ENCODE measurements around the gene LATS1. TPM values are rescaled to one million over a fixed set of nuclear protein-coding genes. Genes with fewer than 3 reads are reported as not detected.
"Not testable (repeated sequence)": the region's sequence is repeated elsewhere in the genome, so short reads cannot be mapped to it uniquely, and the experiment has no call there.

LATS1 gene
- total RNA-seq (2014; rRNA removed; shearing (Covaris generic)) = 6.7 and 8.5 TPM in 2 replicates

DNA sequence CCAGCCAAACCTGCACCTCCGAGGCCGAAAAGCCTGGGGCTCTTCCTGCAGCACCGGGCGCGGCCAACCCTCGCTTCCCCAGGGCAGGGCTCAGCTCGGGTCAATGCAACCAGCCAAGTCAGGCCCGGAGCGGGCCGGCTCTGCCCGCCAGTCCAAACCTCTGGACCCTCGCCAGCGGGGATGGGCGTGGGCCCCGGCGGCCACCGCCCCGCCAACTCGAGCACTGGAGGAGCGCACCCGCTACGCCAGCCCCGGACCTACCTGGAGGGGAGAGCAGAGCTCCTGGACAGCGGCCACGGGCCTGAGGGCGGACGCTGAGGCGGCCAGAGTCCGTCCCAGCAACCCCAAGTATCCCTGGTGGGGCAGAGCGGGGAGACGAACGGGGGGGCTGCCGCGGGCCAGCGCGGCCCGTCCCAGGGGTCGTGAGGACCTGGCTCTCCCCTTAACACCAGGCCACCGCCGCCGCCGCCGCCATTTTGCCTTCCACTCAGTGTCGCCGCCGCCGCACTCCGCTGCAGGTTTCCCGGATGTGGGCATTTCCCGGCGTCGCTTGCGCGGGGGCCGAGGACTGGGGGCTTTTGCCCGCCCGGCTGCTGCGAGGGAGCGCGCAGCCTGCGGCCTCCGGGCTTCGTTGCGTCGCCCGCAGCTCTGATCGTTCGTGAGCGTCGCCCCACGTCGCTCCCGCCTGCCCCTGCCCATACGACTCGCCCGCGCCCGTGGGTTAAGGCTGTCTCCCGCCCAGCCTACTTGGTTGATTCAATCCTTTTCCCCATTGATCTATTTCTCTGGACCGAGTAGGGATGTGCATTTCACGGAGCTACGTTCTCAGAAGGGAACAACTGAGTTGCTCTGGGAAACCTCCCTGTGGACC is at the start of gene LATS1:
Gene LATS1 (minus strand): TSS at position 514 of the 871 bp plus-strand sequence. CDS start 15,975 bp downstream, outside the sequence.
- peak; percentile 45 for DNase-seq (ENCODE audit: low spot score)

DNA sequence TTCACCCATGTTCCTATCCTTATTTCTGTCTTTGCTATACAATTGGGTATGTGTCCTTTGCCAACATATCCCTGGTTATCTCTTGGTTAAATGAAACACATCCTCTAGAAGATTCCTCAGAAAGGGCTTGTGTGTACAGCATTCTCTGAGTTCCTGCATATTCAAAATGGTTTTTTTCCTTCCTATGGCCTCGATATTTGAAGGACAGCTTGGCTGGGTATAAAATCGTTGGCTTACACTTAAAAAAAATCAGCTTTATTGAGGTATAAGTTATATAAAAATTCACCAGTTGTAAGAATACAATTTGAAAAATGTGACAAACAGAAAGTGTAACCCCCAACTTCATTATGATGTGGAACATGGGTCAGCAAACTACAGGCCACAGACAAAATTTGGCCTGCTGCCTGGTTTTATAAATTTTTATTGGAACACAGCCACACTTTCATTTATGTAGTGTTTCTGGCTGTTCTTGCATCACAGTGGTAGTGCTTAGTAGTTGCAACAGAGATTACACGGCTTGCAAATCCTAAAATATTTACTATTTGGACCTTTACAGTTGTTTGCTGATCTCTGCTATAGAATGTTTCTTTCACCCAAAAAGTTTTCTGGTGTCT is 48.4 kb upstream of the LATS1 start:
- DNase-seq (ENCODE audit: low spot score) = peak; percentile 4

DNA sequence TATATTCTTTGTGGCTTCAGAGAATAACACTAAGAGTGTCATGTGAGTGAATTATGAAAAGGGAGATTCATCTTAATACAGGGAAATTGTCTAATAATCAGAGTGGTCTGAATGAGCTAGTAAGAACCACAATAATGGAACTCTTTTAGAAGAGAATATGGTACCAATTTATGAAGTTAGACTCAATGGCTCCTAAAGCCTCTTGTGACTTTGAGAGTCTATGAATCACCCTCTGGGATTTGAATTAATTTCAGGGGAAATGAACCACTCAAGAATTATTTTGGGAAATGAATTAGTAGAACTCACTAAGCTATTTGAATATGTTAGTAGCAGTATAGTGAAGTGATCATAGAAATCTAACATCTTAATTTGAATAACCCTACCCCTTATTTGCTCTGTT is 46.0 kb upstream of the LATS1 start:
- no peak for DNase-seq (ENCODE audit: low spot score)

DNA sequence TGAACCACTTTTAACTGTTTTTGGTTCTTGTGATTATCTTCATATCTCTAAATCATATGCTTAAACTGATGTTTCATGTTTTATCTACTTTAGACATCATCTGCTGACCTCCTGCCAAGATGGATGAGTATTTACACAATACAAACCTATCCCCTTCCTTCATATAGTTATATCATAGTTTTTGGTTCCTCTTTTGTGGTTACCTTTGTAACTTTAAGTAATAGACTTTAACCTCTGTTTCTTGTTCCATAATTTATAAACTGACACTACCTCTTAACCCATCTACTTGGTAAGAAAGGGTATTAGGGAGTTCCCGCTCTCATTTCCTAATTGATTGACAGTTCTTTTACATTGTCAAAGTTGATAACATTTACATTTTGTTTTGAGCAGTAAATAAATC is 43.5 kb upstream of the LATS1 start:
- DNase-seq (ENCODE audit: low spot score) = no peak

DNA sequence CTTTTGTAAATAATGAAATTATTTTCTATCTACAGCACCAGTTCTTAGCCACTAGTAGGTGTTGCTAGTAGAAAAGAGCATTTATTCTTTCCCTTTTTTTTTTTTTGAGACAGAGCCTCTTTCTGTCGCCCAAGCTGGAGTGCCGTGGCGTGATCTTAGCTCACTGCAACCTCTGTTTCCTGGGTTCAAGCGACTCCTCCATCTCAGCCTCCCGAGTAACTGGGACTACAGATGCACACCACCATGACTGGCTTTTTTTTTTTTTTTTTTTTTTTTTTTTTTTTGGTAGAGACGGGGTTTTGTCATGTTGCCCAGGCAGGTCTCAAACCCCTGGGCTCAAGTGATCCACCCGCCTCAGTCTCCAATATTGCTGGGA is 38.3 kb upstream of the LATS1 start:
- no peak for DNase-seq (ENCODE audit: low spot score)

DNA sequence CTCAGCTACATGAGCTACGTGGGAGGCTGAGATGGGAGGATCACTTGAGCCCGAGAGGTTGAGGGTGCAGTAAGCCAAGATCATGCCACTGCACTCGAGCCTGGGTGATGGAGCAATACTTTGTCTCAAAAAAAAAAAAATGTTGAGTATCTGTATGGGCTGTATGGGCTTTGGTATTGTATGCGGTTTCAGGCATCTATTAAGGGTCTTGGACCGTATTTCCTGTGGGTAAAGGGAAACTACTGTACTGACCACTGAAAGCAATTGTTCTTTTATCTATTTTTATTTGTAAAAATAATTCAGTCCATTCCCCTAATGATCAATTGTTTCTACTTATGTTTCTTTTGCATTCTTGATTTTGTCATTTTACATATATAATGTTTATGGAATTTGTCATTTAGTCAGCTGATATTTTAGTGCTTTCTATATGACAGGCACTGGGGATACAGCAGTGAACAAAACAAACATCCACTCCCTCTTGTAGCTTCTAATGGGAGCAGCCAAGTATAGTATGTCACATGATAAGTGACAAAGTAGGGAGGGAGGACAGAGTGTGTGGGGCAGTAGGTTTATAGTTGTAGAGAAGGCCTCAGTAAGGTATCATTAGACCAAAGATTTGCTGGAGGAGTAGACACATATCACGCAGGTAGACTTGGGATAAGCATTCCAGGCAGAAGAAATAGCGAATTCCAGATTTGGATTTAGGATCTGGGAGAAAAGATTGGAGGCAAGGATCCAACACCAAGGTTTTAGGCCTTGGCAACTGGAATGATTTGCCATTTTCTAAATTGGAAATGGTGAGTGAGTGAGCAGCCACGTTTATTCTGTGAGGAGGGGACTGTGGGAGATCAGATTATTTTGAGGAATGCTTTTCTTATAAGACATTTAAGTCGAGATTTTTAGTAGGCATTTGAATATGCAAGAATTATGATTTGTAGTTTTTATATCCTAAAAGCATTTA is 37.7 kb upstream of the LATS1 start:
- DNase-seq (ENCODE audit: low spot score) = no peak

DNA sequence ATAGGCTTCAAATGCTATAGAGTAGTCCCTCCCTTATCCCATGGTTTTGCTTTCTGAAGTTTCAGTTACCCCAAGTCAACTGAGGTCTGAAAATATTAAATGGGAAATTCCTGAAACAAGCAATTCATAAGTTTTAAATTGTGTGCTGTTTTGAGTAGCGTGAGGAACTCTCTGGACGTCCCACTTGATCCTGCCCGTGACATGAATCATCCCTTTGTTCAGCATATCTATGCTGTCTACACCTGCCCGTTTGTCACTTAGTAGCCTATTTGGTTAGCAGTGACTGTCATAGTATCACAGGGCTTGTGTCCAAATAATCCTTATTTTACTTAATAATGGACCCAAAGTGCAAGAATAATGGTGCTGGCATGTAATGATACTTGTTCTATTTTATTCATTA is 36.6 kb upstream of the LATS1 start:
- DNase-seq (ENCODE audit: low spot score) = no peak

DNA sequence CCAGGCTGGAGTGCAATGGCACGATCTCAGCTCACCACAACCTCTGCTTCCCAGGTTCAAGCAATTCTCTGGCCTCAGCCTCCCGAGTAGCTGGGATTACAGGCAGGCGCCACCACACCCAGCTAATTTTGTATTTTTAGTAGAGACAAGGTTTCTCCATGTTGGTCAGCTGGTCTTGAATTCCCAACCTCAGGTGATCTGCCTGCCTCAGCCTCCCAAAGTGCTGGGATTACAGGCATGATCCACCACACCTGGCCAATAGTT is 35.4 kb upstream of the LATS1 start:
- DNase-seq (ENCODE audit: low spot score) = not testable (repeated sequence)

DNA sequence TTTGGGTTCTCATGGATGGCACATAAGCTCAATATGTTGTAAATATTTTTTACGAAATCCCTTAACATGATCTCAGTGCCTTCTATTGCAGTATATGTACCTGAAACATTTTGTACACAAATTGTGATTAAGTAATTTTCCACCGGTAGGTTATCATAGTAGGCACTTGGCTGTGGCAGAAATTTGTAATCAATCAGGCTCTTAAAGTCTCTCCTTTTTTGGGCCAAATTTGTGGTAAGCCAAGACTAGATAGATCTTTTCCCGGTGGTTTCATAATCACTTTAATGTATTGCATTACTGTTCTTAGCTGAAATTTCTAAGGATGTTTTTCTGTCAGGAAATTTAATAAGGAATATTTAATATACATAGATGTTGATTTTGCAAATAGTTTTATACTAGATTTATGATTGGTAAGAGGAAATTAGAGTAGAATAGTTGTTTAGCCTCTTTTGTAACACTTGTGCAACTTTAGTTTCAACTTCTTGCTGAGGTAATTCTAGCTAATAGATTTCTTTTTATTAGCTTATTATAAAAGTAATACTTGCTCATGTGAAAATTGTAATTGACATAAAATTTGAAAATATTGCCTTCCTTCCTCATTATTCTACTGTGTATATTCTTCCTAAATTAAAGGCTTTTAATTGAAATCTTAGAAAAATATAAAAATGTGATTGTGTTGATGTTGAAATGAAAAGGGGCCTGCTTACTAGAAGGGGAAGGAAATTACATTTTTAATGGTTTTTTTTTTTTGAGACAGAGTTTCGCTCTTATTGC is 34.9 kb upstream of the LATS1 start:
- no peak for DNase-seq (ENCODE audit: low spot score)

DNA sequence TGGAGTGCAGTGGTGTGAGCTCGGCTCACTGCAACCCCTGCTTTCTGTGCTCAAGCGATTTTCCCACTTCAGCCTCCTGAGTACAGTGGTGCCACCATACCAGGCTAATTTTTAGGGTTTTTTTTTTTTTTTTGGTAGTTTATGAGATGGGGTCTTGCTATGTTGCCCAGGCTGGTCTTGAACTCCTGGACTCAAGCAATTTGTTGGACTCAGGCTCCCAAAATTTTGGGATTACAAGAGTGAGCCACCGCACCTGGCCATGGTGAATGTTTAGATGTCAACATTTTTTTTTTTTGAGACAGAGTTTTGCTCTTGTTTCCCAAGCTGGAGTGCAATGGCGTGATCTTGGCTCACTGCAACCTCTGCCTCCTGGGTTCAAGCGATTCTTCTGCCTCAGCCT is 34.0 kb upstream of the LATS1 start:
- not testable (repeated sequence) for DNase-seq (ENCODE audit: low spot score)

DNA sequence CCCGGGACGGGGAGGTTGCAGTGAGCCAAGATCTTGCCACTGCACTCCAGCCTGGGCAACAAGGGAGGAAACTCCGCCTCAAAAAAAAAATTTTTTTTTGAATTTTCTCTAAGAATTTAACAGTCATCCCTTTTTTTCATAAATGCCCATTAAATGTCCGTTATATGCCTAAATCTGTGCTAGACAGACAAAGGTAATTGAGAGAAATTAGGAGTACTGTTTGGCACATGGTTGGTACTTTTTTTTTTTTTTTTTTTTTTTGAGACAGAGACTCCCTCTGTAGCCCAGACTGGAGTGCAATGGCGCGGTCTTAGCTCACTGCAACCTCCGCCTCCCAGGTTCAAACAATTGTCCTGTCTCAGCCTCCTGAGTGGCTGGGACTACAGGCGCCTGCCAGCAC is 33.3 kb upstream of the LATS1 start:
- DNase-seq (ENCODE audit: low spot score) = no peak

DNA sequence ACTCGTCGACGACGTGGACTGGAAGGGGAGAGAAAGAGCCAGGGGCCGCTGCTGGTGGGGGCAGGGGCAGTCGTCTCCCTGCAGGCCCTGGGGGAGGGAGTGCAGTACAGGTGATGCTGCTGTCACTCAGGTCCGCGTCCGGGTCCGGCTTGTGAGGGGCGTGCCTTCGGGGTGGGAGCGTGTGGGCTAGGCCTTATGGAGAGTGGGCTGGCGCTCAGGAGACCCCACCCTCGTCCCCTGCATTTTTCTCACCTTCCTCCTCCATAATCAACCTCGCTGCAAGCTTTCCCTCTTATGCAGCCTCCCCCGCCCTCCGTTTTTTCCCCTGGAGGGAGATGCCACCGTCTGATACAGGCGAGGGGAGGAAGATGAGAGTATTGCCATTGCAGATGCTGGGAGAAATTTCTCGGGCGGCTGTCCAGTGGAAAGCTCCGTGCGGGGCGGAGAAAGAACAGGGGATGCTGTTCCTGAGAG is 32.3 kb upstream of the LATS1 start:
- peak; percentile 6 for DNase-seq (ENCODE audit: low spot score)

DNA sequence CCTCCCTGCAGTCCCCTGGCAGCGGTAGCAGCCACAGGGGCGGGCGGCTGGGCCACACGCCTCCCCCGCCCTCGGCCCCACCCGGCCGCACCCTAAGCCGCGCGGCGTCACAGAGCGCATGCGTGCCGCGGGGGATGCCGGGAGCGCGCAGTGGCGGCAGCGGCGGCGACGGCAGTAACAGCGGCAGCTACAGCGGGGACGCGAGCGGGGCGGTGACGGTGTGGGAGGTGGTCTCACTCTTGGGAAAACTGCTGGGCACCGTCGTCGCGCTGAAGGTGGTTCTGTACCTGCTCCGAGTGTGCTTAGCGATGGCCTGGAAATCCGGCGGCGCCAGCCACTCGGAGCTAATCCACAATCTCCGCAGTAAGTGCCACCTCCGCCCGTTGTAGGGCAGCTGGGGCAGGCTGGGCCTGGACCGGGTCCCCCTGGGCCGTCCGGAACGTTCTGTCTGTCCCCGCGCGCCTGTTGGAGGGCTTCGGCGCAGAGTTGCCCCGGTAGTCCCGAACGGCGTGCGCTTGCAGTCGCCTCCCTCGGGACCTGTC is 31.8 kb upstream of the LATS1 start, which contains the start of gene PCMT1:
Gene PCMT1 (plus strand): TSS at position 148 of the 542 bp plus-strand sequence. CDS start 161 bp downstream, at position 309.
- peak; percentile 79 for DNase-seq (ENCODE audit: low spot score)

DNA sequence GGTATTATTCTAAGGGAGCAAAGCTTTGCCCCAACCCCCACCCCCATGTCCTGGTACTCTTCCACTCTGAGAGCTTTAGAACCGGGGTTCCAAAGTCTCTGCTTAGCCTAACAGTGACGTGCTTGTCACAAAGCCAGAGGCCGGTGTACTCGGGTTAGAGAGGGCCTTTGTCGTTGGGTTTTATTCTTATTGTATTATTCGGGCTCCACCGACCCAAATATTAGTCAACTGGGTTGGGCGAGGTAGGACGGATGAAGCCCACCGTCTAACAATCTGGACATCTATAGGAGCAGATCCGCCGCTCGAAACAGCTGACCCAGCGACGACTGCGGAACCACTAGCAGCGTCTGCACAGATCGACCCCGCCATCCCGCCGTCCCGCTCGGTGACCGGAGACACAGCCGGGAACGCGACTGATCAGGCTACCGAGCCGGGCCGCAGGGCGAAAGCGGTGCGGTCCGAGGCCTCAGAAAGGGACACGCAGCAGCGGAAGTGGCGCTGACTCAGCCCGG is 31.2 kb upstream of the LATS1 start:
- not testable (repeated sequence) for DNase-seq (ENCODE audit: low spot score)

DNA sequence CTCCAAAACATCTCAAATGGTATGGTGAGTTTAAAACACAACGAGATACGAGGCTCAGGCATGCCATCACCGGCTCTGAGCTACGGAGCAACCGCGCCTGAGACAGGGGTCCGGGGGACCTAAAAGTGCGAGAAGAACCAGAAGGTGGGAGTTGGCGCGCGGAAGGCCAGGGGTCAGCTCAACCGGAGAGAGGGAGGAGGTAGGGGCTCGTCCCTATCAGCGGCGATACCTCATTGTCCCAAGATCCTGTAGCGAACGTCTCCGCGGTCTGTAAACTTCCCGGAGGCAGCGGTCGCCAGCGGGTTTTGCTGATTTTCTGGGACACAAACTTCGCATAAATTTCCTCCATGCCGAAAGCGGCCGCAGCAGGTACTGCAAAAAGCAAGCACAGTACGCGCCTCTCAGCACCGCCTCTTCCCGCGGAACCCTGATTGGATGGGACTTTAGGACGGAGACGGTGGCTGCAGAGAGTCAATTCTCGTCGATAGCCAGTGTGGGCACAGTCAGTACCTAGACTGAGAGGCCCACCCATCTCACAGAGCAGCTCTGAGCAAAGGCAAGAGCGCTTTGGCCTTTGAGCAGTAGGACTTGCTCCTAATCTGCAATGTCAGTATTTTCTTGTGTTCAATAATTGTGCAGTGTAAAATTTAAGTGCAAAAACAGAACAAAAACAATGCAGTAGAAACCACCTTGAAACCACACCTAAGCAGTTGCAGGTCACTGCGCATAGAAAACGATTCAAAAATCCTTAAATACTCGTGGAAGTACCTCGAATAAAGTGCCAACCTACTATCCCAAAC is 28.4 kb upstream of the LATS1 start, which contains the start of gene NUP43:
Gene NUP43 (minus strand): TSS at position 383 of the 800 bp plus-strand sequence. CDS start 34 bp downstream, at position 349.
- DNase-seq (ENCODE audit: low spot score) = peak; percentile 83

DNA sequence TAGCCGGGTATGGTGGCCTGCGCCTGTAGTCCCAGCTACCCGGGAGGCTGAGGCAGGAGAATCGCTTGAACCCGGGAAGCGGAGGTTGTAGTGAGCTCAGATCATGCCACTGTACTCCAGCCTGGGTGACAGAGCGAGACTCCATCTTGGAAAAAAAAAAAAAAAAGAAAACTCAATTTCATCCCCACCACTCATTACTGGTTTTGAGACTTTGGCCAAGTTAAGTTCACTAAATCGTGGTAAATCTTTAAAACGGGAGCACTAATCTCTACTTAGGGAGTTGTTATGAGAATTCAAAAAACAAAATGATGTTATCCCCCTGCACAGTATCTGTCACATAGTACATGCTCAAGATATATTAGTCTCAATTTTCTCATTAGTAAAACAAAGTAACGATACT is 27.4 kb upstream of the LATS1 start:
- not testable (repeated sequence) for DNase-seq (ENCODE audit: low spot score)

DNA sequence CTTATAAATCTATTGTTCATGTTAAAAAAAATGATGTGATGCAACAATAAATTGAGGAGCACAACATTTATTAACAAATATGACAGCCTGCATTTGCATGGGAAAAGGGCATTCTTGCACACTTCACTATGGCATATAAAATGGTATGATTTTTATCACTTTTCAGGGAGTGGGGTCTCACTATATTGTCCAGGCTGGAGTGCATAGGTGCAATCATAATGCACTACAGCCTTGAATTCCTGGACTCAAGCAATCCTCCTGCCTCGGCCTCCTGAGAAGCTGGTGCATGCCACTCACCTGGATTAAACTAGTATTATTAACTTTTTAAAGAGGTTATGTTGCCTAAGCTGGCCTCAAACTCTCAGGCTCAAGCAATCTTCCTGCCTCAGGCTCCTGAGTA is 17.0 kb upstream of the LATS1 start:
- no peak for DNase-seq (ENCODE audit: low spot score)

DNA sequence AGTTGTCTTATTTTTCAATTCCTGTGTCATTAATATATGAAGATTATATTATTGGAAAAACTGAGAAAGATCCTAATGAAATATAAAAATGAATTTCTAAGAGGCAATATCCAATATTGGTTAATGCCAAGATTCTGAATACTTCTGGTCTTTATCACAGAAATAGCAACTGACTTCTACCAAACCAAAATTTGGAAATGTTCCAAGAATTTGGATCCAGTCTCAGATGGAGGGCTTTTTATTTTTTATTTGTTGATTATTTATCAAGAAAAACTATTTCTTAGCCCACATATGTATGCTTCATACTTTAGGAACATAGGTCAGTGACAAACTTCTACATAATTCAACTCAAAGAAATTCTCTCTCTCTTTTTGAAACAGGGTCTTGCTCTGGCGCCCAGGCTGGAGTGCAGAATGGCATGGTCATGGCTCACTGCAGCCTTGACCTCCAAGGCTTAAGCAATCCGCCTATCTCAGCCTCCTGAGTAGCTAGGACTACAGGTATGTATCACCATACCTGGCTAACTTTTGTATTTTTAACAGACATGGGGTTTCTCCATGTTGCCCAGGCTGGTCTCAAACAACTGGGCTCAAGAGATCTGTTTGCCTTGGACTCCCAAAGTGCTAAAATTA is 15.3 kb upstream of the LATS1 start:
- no peak for DNase-seq (ENCODE audit: low spot score)

DNA sequence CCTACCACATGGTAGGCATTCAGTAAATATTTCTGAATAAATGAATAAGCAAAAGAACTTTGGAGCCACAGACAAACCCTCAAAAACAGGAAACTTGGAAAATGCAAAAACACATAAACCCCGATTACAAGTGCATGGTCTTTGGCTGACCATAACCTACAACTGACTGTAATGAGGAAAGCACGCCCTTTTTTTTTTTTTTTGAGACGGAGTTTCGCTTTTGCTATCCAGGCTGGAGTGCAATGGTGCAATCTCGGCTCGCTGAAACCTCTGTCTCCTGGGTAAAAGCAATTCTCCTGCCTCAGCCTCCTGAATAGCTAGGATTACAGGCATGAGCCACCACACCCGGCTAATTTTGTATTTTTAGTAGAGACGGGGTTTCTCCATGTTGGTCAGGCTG is 11.9 kb upstream of the LATS1 start:
- DNase-seq (ENCODE audit: low spot score) = no peak
